H1 (cell line): ENCODE data around the gene CACNB4.

Experiments
- EGR1 ChIP-seq: IDR thresholded peaks from 2 replicates; pipeline ENCODE4 v1.6.1; 2011; ENCODE audit warnings: low read depth, low read length, borderline replicate concordance
- NRF1 ChIP-seq: IDR thresholded peaks from 2 replicates; pipeline ENCODE4 v1.6.1; 2011; ENCODE audit warnings: mild to moderate bottlenecking, low read depth, low read length, improper control_type of control experiment
- POLR2A ChIP-seq, 2 experiments: IDR thresholded peaks; 1 replicate in 1 of 2; 2 replicates in 1 of 2; pipeline ENCODE4 v1.6.1; 2011; ENCODE audit warnings: low read depth in 2 of 2, low read length in 2 of 2, mild to moderate bottlenecking in 2 of 2; ENCODE audit errors: control extremely low read depth in 1 of 2
- POLR2AphosphoS5 ChIP-seq: IDR thresholded peaks from 2 replicates; pipeline ENCODE4 v1.6.1; 2011; ENCODE audit warnings: low read depth, low read length
- RXRA ChIP-seq: IDR thresholded peaks from 2 replicates; pipeline ENCODE4 v1.6.1; 2011; ENCODE audit warnings: low read depth, mild to moderate bottlenecking, low read length, moderate library complexity; ENCODE audit not compliant: insufficient read depth
- SUZ12 ChIP-seq: fragments of 200-600 bp; sonication (generic); IDR thresholded peaks from 2 replicates; pipeline ENCODE4 v1.6.1; 2012; ENCODE audit warnings: mild to moderate bottlenecking, inconsistent platforms, low read length, moderate library complexity, mixed read lengths
- TF ChIP-seq, protein P1 (sequence below), 3 experiments: IDR thresholded peaks; 1 replicate in 2 of 3; 2 replicates in 1 of 3; pipeline versions ENCODE4 v1.5.1 to v1.6.1; 2011; ENCODE audit warnings: low read length in 3 of 3, mild to moderate bottlenecking in 3 of 3, inconsistent platforms in 2 of 3, low read depth in 1 of 3, moderate library complexity in 1 of 3; ENCODE audit not compliant: insufficient read depth in 1 of 3; ENCODE audit errors: control extremely low read depth in 1 of 3
- TF ChIP-seq, protein P2 (sequence below): IDR thresholded peaks from 2 replicates; pipeline ENCODE4 v1.6.1; 2011; ENCODE audit warnings: low read depth, mild to moderate bottlenecking, low read length; ENCODE audit not compliant: insufficient read depth
- TF ChIP-seq, protein P3 (sequence below): IDR thresholded peaks from 2 replicates; pipeline ENCODE4 v1.6.1; 2012; ENCODE audit warnings: low read length, inconsistent platforms

DNA sequence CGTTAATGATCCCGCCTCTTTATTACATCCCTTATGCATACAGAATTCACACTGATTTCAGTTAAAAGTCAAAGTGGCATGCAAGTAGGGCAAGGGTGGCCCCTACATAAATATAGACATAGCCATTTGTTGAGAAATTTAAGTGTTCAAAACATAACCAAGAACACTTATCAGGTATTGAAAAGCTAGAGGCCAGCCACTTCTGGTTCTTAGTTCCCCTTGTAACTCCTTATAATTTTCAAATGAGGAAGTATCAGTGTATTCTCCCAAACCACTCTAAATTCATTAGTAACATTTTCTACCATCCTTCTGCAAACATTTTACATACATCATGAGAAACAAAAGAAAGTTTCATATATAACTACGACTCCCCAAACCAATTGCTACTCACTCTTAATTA, 264.9 kb downstream of the CACNB4 start:
- TF ChIP-seq, protein P1, sequence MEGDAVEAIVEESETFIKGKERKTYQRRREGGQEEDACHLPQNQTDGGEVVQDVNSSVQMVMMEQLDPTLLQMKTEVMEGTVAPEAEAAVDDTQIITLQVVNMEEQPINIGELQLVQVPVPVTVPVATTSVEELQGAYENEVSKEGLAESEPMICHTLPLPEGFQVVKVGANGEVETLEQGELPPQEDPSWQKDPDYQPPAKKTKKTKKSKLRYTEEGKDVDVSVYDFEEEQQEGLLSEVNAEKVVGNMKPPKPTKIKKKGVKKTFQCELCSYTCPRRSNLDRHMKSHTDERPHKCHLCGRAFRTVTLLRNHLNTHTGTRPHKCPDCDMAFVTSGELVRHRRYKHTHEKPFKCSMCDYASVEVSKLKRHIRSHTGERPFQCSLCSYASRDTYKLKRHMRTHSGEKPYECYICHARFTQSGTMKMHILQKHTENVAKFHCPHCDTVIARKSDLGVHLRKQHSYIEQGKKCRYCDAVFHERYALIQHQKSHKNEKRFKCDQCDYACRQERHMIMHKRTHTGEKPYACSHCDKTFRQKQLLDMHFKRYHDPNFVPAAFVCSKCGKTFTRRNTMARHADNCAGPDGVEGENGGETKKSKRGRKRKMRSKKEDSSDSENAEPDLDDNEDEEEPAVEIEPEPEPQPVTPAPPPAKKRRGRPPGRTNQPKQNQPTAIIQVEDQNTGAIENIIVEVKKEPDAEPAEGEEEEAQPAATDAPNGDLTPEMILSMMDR (IDR thresholded peaks at IDR 0.05; ENCODE audit: control extremely low read depth in 1 of 3, insufficient read depth in 1 of 3, low read depth in 1 of 3, low read length in 3 of 3) = no peak
- TF ChIP-seq EGR1 = no peak
- no peak for TF ChIP-seq POLR2A (IDR thresholded peaks at IDR 0.05; ENCODE audit: control extremely low read depth in 1 of 2, low read depth in 2 of 2, low read length in 2 of 2)
- TF ChIP-seq, protein P2, sequence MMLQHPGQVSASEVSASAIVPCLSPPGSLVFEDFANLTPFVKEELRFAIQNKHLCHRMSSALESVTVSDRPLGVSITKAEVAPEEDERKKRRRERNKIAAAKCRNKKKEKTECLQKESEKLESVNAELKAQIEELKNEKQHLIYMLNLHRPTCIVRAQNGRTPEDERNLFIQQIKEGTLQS = no peak
- TF ChIP-seq, protein P3, sequence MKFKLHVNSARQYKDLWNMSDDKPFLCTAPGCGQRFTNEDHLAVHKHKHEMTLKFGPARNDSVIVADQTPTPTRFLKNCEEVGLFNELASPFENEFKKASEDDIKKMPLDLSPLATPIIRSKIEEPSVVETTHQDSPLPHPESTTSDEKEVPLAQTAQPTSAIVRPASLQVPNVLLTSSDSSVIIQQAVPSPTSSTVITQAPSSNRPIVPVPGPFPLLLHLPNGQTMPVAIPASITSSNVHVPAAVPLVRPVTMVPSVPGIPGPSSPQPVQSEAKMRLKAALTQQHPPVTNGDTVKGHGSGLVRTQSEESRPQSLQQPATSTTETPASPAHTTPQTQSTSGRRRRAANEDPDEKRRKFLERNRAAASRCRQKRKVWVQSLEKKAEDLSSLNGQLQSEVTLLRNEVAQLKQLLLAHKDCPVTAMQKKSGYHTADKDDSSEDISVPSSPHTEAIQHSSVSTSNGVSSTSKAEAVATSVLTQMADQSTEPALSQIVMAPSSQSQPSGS = no peak
- no peak for TF ChIP-seq POLR2AphosphoS5
- TF ChIP-seq NRF1 = no peak
- TF ChIP-seq SUZ12 = no peak
- no peak for TF ChIP-seq RXRA
